Thyroid gland (tissue), 4 donors: ENCODE data around the gene INPP5D.

Experiments
- POLR2A ChIP-seq, 2 donors: fragments of 450-650 bp; IDR thresholded peaks; one replicate each; pipeline ENCODE4 v1.6.1; 2017; ENCODE audit warnings: antibody characterized with exemption in 2 of 2, mild to moderate bottlenecking in 2 of 2, moderate library complexity in 1 of 2
- TF ChIP-seq, protein P1 (sequence below), 6 experiments: fragments of 200-600 bp in 3 of 6; fragments of 450-650 bp in 3 of 6; sonication (generic) in 3 of 6; IDR thresholded peaks; one replicate each; pipeline ENCODE4 v1.5.1; 2016 to 2019; ENCODE audit warnings: antibody characterized with exemption in 6 of 6, mild to moderate bottlenecking in 2 of 6, inconsistent platforms in 1 of 6, moderate library complexity in 1 of 6

DNA sequence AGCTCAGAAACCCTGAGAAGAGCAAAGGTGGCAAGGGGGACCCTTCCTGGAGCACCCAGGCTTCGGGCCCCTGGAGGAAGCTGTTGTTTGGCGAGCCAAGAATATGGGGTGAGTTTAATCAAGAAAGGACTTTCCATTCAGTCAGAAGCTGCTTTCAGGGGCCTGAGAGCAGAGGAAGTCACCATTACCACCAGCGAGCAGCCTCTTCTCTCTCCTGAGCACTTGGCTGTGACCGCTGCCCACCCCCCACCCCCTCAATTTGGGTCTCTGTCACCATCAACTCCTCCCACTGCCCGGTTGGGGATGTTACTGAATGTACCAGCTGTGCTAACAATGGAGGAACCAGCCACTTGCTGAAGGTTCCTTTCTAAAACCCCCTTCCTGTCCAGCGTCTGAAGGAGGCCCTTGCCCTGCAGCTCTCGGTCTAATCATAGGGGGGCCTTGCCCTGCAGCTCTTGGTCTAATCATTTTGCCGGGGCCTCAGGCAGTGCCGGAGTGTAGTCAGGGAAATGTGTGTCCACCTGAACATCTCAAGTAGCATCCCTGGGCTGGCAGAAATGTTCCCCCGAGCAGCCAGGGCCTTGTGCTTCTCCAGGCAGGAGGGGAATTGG is 943 bp downstream of the INPP5D start:
- TF ChIP-seq, protein P1, sequence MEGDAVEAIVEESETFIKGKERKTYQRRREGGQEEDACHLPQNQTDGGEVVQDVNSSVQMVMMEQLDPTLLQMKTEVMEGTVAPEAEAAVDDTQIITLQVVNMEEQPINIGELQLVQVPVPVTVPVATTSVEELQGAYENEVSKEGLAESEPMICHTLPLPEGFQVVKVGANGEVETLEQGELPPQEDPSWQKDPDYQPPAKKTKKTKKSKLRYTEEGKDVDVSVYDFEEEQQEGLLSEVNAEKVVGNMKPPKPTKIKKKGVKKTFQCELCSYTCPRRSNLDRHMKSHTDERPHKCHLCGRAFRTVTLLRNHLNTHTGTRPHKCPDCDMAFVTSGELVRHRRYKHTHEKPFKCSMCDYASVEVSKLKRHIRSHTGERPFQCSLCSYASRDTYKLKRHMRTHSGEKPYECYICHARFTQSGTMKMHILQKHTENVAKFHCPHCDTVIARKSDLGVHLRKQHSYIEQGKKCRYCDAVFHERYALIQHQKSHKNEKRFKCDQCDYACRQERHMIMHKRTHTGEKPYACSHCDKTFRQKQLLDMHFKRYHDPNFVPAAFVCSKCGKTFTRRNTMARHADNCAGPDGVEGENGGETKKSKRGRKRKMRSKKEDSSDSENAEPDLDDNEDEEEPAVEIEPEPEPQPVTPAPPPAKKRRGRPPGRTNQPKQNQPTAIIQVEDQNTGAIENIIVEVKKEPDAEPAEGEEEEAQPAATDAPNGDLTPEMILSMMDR (IDR thresholded peaks at IDR 0.05): no peak
- TF ChIP-seq POLR2A (IDR thresholded peaks at IDR 0.05): no peak
